RWPE2 (cell line): ENCODE data around the gene JPT1.

Experiments used
- ATAC-seq: fragments of 200-7000 bp; cut with Tn5 transposase; 3 replicates; pipeline ENCODE4 v1.9.1; 2021; ENCODE audit warnings: low read depth
- DNase-seq: peaks from one replicate; pipeline ENCODE4 v3.0.0-alpha.2; 2020; ENCODE audit warnings: low spot score
- H3K27ac ChIP-seq: fragments of 450-650 bp; 2 replicates; pipeline ENCODE4 v1.5.1; 2017; ENCODE audit warnings: mild to moderate bottlenecking; ENCODE audit not compliant: poor library complexity, severe bottlenecking
- H3K27me3 ChIP-seq: fragments of 250-450 bp; sonication (Bioruptor Pico); 2 replicates; pipeline ENCODE4 v1.5.1; 2021; ENCODE audit warnings: mild to moderate bottlenecking, moderate library complexity; ENCODE audit not compliant: insufficient read depth, poor library complexity, severe bottlenecking
- H3K36me3 ChIP-seq: fragments of 250-450 bp; sonication (Bioruptor Pico); 2 replicates; pipeline ENCODE4 v1.5.1; 2020; ENCODE audit warnings: low read depth, mild to moderate bottlenecking, moderate library complexity
- H3K4me1 ChIP-seq: fragments of 250-450 bp; sonication (Bioruptor Pico); 2 replicates; pipeline ENCODE4 v1.5.1; 2021; ENCODE audit warnings: mild to moderate bottlenecking, moderate library complexity; ENCODE audit not compliant: insufficient read depth, poor library complexity, severe bottlenecking
- H3K4me3 ChIP-seq: fragments of 250-450 bp; sonication (Bioruptor Pico); 2 replicates; pipeline ENCODE4 v1.5.1; 2021; ENCODE audit warnings: mild to moderate bottlenecking, moderate library complexity; ENCODE audit not compliant: severe bottlenecking
- H3K9me3 ChIP-seq: fragments of 250-450 bp; sonication (Bioruptor Pico); 2 replicates; pipeline ENCODE4 v1.5.1; 2021; ENCODE audit warnings: mild to moderate bottlenecking, moderate library complexity; ENCODE audit not compliant: severe bottlenecking
- CTCF ChIP-seq: fragments of 450-650 bp; IDR thresholded peaks from one replicate; pipeline ENCODE4 v1.5.1; 2017; ENCODE audit warnings: mild to moderate bottlenecking, moderate library complexity; ENCODE audit not compliant: poor library complexity, severe bottlenecking

JPT1 gene

GRCh38 chr17:75090871-75091854 is 63.1 kb downstream of the JPT1 start:
- TF ChIP-seq CTCF, result no peak
- Histone ChIP-seq H3K27me3 (no peaks in the 10 kb centered on the region), H3K4me3 (no peak overlapping the region), H3K4me1 (peaks cover 49% of the 10 kb centered on the region), H3K36me3 (no peaks in the 10 kb centered on the region; the same call in 1 of the 2 replicates), H3K9me3 (no peaks in the 10 kb centered on the region), H3K27ac (peak overlapping the region; percentile 49)
- ATAC-seq, result no peak
- no peak for DNase-seq

GRCh38 chr17:75088465-75089417 is 65.6 kb downstream of the JPT1 start:
- Histone ChIP-seq H3K27me3 (no peaks in the 10 kb centered on the region), H3K4me1 (peaks cover 47% of the 10 kb centered on the region), H3K36me3 (no peaks in the 10 kb centered on the region), H3K4me3 (peak overlapping the region; percentile 44), H3K27ac (peak overlapping the region; percentile 86), H3K9me3 (no peaks in the 10 kb centered on the region)
- TF ChIP-seq CTCF, result no peak
- ATAC-seq, result peak; percentile 35
- DNase-seq, result no peak

GRCh38 chr17:75087558-75088453 is 66.5 kb downstream of the JPT1 start, which contains the start of gene SLC16A5:
Gene SLC16A5 (plus strand): TSS chr17:75087954. CDS start chr17:75093637, 5,683 bp downstream.
- Histone ChIP-seq H3K4me3 (peak within 1 kb of the TSS; percentile 44), H3K27ac (peak within 1 kb of the TSS; percentile 86), H3K4me1 (peaks cover 38% of the 10 kb centered on the region), H3K27me3 (no peaks in the 10 kb centered on the region), H3K9me3 (no peaks in the 10 kb centered on the region), H3K36me3 (no peaks in the 10 kb centered on the region)
- DNase-seq (peak; percentile 95), ATAC-seq (peak; percentile 87)
- TF ChIP-seq CTCF, result no peak

- Histone ChIP-seq H3K36me3 (no peaks in the 10 kb centered on the region), H3K9me3 (no peaks in the 10 kb centered on the region), H3K4me3 (peak overlapping the region; percentile 44), H3K27me3 (no peaks in the 10 kb centered on the region), H3K4me1 (peaks cover 38% of the 10 kb centered on the region), H3K27ac (peak overlapping the region; percentile 86)
- ATAC-seq (no peak; the same call in 2 of the 3 replicates), DNase-seq (no peak)
- TF ChIP-seq CTCF, result no peak
Measured at GRCh38 chr17:75087182-75087557, 67.1 kb downstream of the JPT1 start.
